Lung (tissue), 12 donors: ENCODE data around the gene SEMA6B. TPM values are rescaled to one million over a fixed set of nuclear protein-coding genes. Genes with fewer than 3 reads are reported as not detected.

Experiments used
- ATAC-seq: fragments of 200-7000 bp; cut with Tn5 transposase; one replicate; pipeline ENCODE4 v1.9.1; 2020; ENCODE audit warnings: moderate number of reproducible peaks; ENCODE audit not compliant: insufficient read depth, low FRiP score
- DNase-seq, 3 donors: peaks; one replicate each; pipeline ENCODE4 v3.0.0-alpha.2; 2013 to 2017
- H3K27ac ChIP-seq, 2 donors: one replicate each; pipeline ENCODE4 v1.5.1; 2013; ENCODE audit warnings: mild to moderate bottlenecking in 2 of 2, moderate library complexity in 2 of 2, control low read depth in 1 of 2, inconsistent platforms in 1 of 2, low read depth in 1 of 2, low read length in 1 of 2
- H3K27me3 ChIP-seq, 3 donors: one replicate each; pipeline ENCODE4 v1.5.1; 2013; ENCODE audit warnings: low read length in 2 of 3; ENCODE audit not compliant: control insufficient read depth in 3 of 3, insufficient read depth in 3 of 3
- H3K36me3 ChIP-seq, 4 donors: one replicate each; pipeline ENCODE4 v1.5.1; 2013; ENCODE audit warnings: low read length in 4 of 4, mild to moderate bottlenecking in 1 of 4, moderate library complexity in 1 of 4; ENCODE audit not compliant: control insufficient read depth in 4 of 4, insufficient read depth in 4 of 4
- H3K4me1 ChIP-seq, 5 donors: one replicate each; pipeline ENCODE4 v1.5.1; 2013; ENCODE audit warnings: low read length in 5 of 5, mild to moderate bottlenecking in 2 of 5, moderate library complexity in 1 of 5; ENCODE audit not compliant: control insufficient read depth in 5 of 5, insufficient read depth in 5 of 5
- H3K4me3 ChIP-seq: one replicate; pipeline ENCODE4 v1.5.1; 2013; ENCODE audit warnings: mild to moderate bottlenecking, control low read depth, moderate library complexity
- H3K9ac ChIP-seq, 2 donors: one replicate each; pipeline ENCODE4 v1.5.1; 2013; ENCODE audit warnings: low read length in 2 of 2, control low read depth in 1 of 2; ENCODE audit not compliant: insufficient read depth in 1 of 2
- H3K9me3 ChIP-seq, 4 donors: one replicate each; pipeline ENCODE4 v1.5.1; 2013; ENCODE audit warnings: low read length in 3 of 4, mild to moderate bottlenecking in 1 of 4, moderate library complexity in 1 of 4; ENCODE audit not compliant: control insufficient read depth in 4 of 4, insufficient read depth in 3 of 4
- CTCF ChIP-seq: IDR thresholded peaks from 2 replicates; pipeline ENCODE4 v1.5.1; 2012; ENCODE audit warnings: mild to moderate bottlenecking; ENCODE audit errors: control extremely low read depth, extremely low read depth
- WGBS, 2 donors: extraction: QIAGEN DNeasy Blood & Tissue Kit; methylation state at CpG; one replicate each; pipeline ENCODE4 v1.1.7; 2013; 5-methylcytosine and 5-hydroxymethylcytosine counted together
- polyA plus RNA-seq, 2 donors: library from polyadenylated mRNA; stranded (reverse); fragments of 200-250 nt; gene quantifications; one replicate each; pipeline ENCODE4 v1.2.1, GENCODE V29; 2013
- total RNA-seq, 2 donors: library from RNA; depleted of rRNA in 1 of 2; stranded (reverse); fragments of >200 nt in 1 of 2; gene quantifications; one replicate each; pipeline ENCODE4 v1.2.1, GENCODE V29; 2014 to 2021
- donor health status: control.
- donor health status: control.
- donor health status: Bipolar disorder and iron deficiency.
- donor health status: healthy.
- donor health status: DM: yes; HTN: yes; CAD: no.

SEMA6B gene
- total and polyA plus RNA-seq, 4 donors = 3.2 to 38.5 (median 20.1) TPM

GRCh38 chr19:4496304-4496703 is 63.2 kb downstream of the SEMA6B start:
- WGBS, 2 donors = 91% methylated on average over 18 of the region's 18 CpGs

DNA sequence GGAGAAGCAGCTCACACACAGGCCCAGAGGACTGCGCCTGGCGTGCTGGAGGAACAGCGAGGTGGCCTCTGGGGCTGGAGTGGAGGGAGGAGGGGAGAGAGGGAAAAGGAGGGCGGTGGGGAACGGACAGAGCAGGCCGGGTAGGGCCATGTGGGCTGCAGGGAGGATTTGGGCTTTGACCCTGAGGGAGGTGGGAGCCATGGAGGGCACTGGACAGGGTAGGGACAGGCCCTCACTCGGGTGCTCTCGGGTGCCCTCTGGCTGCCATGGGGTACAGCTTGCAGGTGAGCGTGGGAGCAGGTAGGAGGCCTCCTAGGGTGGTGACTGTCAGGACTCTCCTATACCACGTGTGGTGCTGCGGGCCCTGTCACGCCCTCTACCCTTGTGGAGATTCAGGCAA is 64.0 kb downstream of the SEMA6B start:
- no peaks in the 10 kb centered on the region for H3K27me3 ChIP-seq
- no peak for ATAC-seq

More at GRCh38 chr19:4496304-4496703, 63.2 kb downstream of the SEMA6B start:
- Histone ChIP-seq H3K36me3 (peaks cover 6 to 76% (median 23%) of the 10 kb centered on the region in 4 donors), H3K4me3 (no peak overlapping the region), H3K27me3 (no peaks in the 10 kb centered on the region), H3K9ac (no peak overlapping the region), H3K9me3 (peaks cover 0 to 5% (median 0%) of the 10 kb centered on the region in 4 donors), H3K27ac (no peak overlapping the region), H3K4me1 (no peaks in the 10 kb centered on the region)
- DNase-seq (no peak), ATAC-seq (no peak)
- no peak for TF ChIP-seq CTCF

DNA sequence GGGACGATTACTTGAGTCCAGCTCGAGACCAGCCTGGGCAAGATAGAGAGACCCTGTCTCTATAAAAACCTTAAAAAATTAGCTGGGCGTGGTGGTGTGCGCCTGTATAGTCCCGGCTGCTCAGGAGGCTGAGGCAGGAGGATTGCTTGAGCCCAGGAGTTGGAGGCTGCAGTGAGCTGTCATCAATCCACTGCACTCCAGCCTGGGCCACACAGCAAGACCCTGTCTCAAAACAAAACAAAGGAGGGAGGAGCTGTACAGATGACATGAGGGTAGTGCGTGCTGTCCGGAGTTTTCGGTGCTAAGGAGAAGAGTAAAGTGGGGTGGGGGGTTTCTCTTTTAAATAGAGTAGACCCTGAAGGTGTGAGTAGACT is 64.8 kb downstream of the SEMA6B start:
- Histone ChIP-seq H3K4me1 (no peaks in the 10 kb centered on the region), H3K9me3 (peaks cover 0 to 5% (median 0%) of the 10 kb centered on the region in 4 donors), H3K36me3 (peaks cover 6 to 76% (median 25%) of the 10 kb centered on the region in 4 donors), H3K27ac (no peak overlapping the region), H3K9ac (no peak overlapping the region), H3K27me3 (no peaks in the 10 kb centered on the region), H3K4me3 (no peak overlapping the region)
- TF ChIP-seq CTCF = no peak
- 93 to 96% methylated on average over 8 of the region's 8 CpGs for WGBS, 2 donors
- ATAC-seq (no peak), DNase-seq (no peak)

More for the DNA sequence above, 64.0 kb downstream of the SEMA6B start:
- Histone ChIP-seq H3K4me3 (no peak overlapping the region), H3K4me1 (no peaks in the 10 kb centered on the region), H3K9ac (no peak overlapping the region), H3K27ac (no peak overlapping the region), H3K36me3 (peaks cover 6 to 72% (median 21%) of the 10 kb centered on the region in 4 donors), H3K9me3 (peaks cover 0 to 5% (median 0%) of the 10 kb centered on the region in 4 donors)
- TF ChIP-seq CTCF = no peak
- no peak for DNase-seq
- WGBS, 2 donors = 89 to 93% methylated on average over 12 of the region's 12 CpGs
